ENCODE results near the gene ZMYND19.
A peak's percentile ranks its signal among the peaks of the same experiment; 100 is the strongest.

Gene ZMYND19

GRCh38 chr9:137620581-137620980 is 30.3 kb upstream of the ZMYND19 start:
- no peaks in the 10 kb centered on the region for H3K27me3 Mint-ChIP-seq
- peaks cover 11 to 31% of the 10 kb centered on the region in 2 donors for H3K36me3 Mint-ChIP-seq
- H3K9me3 Mint-ChIP-seq = no peaks in the 10 kb centered on the region
- peak overlapping the region; percentile 10 to 35 for H3K4me3 Mint-ChIP-seq
- H3K27ac Mint-ChIP-seq = peak overlapping the region; percentile 5
- ATAC-seq (replicated peaks) (no peak), DNase-seq (no peak)
- peaks cover 24 to 67% of the 10 kb centered on the region in 2 donors for H3K4me1 Mint-ChIP-seq

GRCh38 chr9:137620048-137620405 is 29.7 kb upstream of the ZMYND19 start:
- DNase-seq = no peak

GRCh38 chr9:137619240-137620047 is 29.1 kb upstream of the ZMYND19 start:
- Mint-ChIP-seq H3K4me1 (peaks cover 23 to 60% of the 10 kb centered on the region in 2 donors), H3K36me3 (peaks cover 6 to 30% of the 10 kb centered on the region in 2 donors), H3K27ac (peak overlapping the region; percentile 88), H3K4me3 (peak overlapping the region; percentile 79 to 86), H3K27me3 (no peaks in the 10 kb centered on the region), H3K9me3 (no peaks in the 10 kb centered on the region)
- peak; percentile 44 for DNase-seq
- peak; percentile 50 to 58 for ATAC-seq (replicated peaks)

More at GRCh38 chr9:137620048-137620405, 29.7 kb upstream of the ZMYND19 start:
- Mint-ChIP-seq H3K27ac (peak overlapping the region; percentile 88), H3K27me3 (no peaks in the 10 kb centered on the region), H3K4me1 (peaks cover 19 to 62% of the 10 kb centered on the region in 2 donors), H3K9me3 (no peaks in the 10 kb centered on the region), H3K36me3 (peaks cover 8 to 26% of the 10 kb centered on the region in 2 donors), H3K4me3 (peak overlapping the region; percentile 79 to 86)
- no peak for ATAC-seq (replicated peaks)

- H3K36me3 Mint-ChIP-seq = peaks cover 5 to 30% of the 10 kb centered on the region in 2 donors
- no peaks in the 10 kb centered on the region for H3K27me3 Mint-ChIP-seq
- H3K9me3 Mint-ChIP-seq = no peaks in the 10 kb centered on the region
- ATAC-seq (replicated peaks) (peak; percentile 77 to 86), DNase-seq (peak; percentile 90)
- peak within 1 kb of the TSS; percentile 96 for H3K27ac Mint-ChIP-seq
- peaks cover 23 to 52% of the 10 kb centered on the region in 2 donors for H3K4me1 Mint-ChIP-seq
- H3K4me3 Mint-ChIP-seq = peak within 1 kb of the TSS; percentile 86 to 93
These were observed 28.1 kb upstream of the ZMYND19 start, which contains the start of gene EHMT1 for GRCh38 chr9:137618105-137619067. TSS of gene EHMT1 (plus strand) at chr9:137619005. CDS start at chr9:137619029, 24 bp downstream.

- ATAC-seq (replicated peaks) = no peak
- H3K27me3 Mint-ChIP-seq = no peaks in the 10 kb centered on the region
- H3K4me3 Mint-ChIP-seq = no peak overlapping the region
- H3K36me3 Mint-ChIP-seq = peaks cover 9 to 30% of the 10 kb centered on the region in 2 donors
- DNase-seq = no peak
- H3K9me3 Mint-ChIP-seq = no peaks in the 10 kb centered on the region
- no peak overlapping the region for H3K27ac Mint-ChIP-seq
- peaks cover 25 to 56% of the 10 kb centered on the region in 2 donors for H3K4me1 Mint-ChIP-seq
These were observed 25.1 kb upstream of the ZMYND19 start for GRCh38 chr9:137615387-137615871.

GRCh38 chr9:137614631-137615386 is 24.5 kb upstream of the ZMYND19 start:
- no peaks in the 10 kb centered on the region for H3K9me3 Mint-ChIP-seq
- H3K27ac Mint-ChIP-seq = peak overlapping the region; percentile 87
- H3K4me3 Mint-ChIP-seq = no peak overlapping the region
- H3K4me1 Mint-ChIP-seq = peaks cover 23 to 52% of the 10 kb centered on the region in 2 donors
- no peak for ATAC-seq (replicated peaks)
- no peak for DNase-seq
- H3K27me3 Mint-ChIP-seq = no peaks in the 10 kb centered on the region
- peaks cover 9 to 30% of the 10 kb centered on the region in 2 donors for H3K36me3 Mint-ChIP-seq

- Mint-ChIP-seq H3K4me1 (peaks cover 20 to 48% of the 10 kb centered on the region in 2 donors), H3K27me3 (no peaks in the 10 kb centered on the region), H3K36me3 (peaks cover 9 to 30% of the 10 kb centered on the region in 2 donors), H3K4me3 (no peak overlapping the region), H3K27ac (no peak overlapping the region), H3K9me3 (no peaks in the 10 kb centered on the region)
- DNase-seq = no peak
- no peak for ATAC-seq (replicated peaks)
These were observed 23.6 kb upstream of the ZMYND19 start for GRCh38 chr9:137613738-137614523.

- peak overlapping the region; percentile 31 for H3K27ac Mint-ChIP-seq
- no peaks in the 10 kb centered on the region for H3K27me3 Mint-ChIP-seq
- no peak for ATAC-seq (replicated peaks)
- H3K9me3 Mint-ChIP-seq = no peaks in the 10 kb centered on the region
- DNase-seq = no peak
- H3K4me1 Mint-ChIP-seq = peaks cover 20 to 45% of the 10 kb centered on the region in 2 donors
- peaks cover 9 to 30% of the 10 kb centered on the region in 2 donors for H3K36me3 Mint-ChIP-seq
- no peak overlapping the region for H3K4me3 Mint-ChIP-seq
These were observed 22.9 kb upstream of the ZMYND19 start for GRCh38 chr9:137613259-137613658.

- Mint-ChIP-seq H3K27ac (peak overlapping the region; percentile 42), H3K4me1 (peaks cover 20 to 40% of the 10 kb centered on the region in 2 donors), H3K36me3 (peaks cover 9 to 25% of the 10 kb centered on the region in 2 donors), H3K27me3 (no peaks in the 10 kb centered on the region), H3K9me3 (no peaks in the 10 kb centered on the region), H3K4me3 (no peak overlapping the region)
- DNase-seq (no peak), ATAC-seq (replicated peaks) (no peak)
These were observed 22.4 kb upstream of the ZMYND19 start for GRCh38 chr9:137612741-137613142.

GRCh38 chr9:137611623-137612609 is 21.6 kb upstream of the ZMYND19 start:
- Mint-ChIP-seq H3K4me1 (peaks cover 24 to 39% of the 10 kb centered on the region in 2 donors), H3K36me3 (peaks cover 9 to 22% of the 10 kb centered on the region in 2 donors), H3K27me3 (no peaks in the 10 kb centered on the region), H3K27ac (peak overlapping the region; percentile 87), H3K4me3 (no peak overlapping the region), H3K9me3 (no peaks in the 10 kb centered on the region)
- ATAC-seq (replicated peaks) (peak; percentile 54 to 59), DNase-seq (no peak)

- Mint-ChIP-seq H3K9me3 (no peaks in the 10 kb centered on the region), H3K36me3 (peaks cover 9 to 22% of the 10 kb centered on the region in 2 donors), H3K4me3 (no peak overlapping the region), H3K27me3 (no peaks in the 10 kb centered on the region), H3K27ac (peak overlapping the region; percentile 87), H3K4me1 (peaks cover 27 to 40% of the 10 kb centered on the region in 2 donors)
- no peak for DNase-seq
- no peak for ATAC-seq (replicated peaks)
These were observed 20.6 kb upstream of the ZMYND19 start for GRCh38 chr9:137610944-137611343.
